Neutrophil (primary cell): ENCODE measurements around the gene NXT1.

Experiments
- H3K27ac ChIP-seq: fragments of 200-600 bp; sonication (generic); 2 replicates; pipeline ENCODE4 v1.5.1; 2016; ENCODE audit warnings: mild to moderate bottlenecking, moderate library complexity
- H3K27me3 ChIP-seq: fragments of 200-600 bp; sonication (generic); 2 replicates; pipeline ENCODE4 v1.6.0; 2016; ENCODE audit warnings: mild to moderate bottlenecking
- H3K36me3 ChIP-seq: fragments of 200-600 bp; sonication (generic); 2 replicates; pipeline ENCODE4 v1.5.1; 2017
- H3K4me1 ChIP-seq, 2 experiments: fragments of 200-600 bp in 1 of 2; sonication (generic) in 1 of 2; 1 replicate in 1 of 2; 2 replicates in 1 of 2; pipeline versions ENCODE4 v1.5.1 to v1.6.1; 2013 to 2016; ENCODE audit warnings: low read depth in 1 of 2, low read length in 1 of 2, mild to moderate bottlenecking in 1 of 2, moderate library complexity in 1 of 2; ENCODE audit not compliant: control insufficient read depth in 1 of 2, insufficient read depth in 1 of 2
- H3K4me3 ChIP-seq, 2 experiments: fragments of 200-600 bp in 1 of 2; sonication (generic) in 1 of 2; 1 replicate in 1 of 2; 2 replicates in 1 of 2; pipeline ENCODE4 v1.5.1; 2013 to 2016; ENCODE audit warnings: low read depth in 1 of 2, low read length in 1 of 2, mild to moderate bottlenecking in 1 of 2, moderate library complexity in 1 of 2
- H3K9me3 ChIP-seq: fragments of 200-600 bp; sonication (generic); 2 replicates; pipeline ENCODE4 v1.5.1; 2016
- TF ChIP-seq, protein P1 (sequence below): fragments of 200-600 bp; sonication (generic); IDR thresholded peaks from 2 replicates; pipeline ENCODE4 v1.5.1; 2016; ENCODE audit warnings: antibody characterized with exemption

The NXT1 gene

DNA sequence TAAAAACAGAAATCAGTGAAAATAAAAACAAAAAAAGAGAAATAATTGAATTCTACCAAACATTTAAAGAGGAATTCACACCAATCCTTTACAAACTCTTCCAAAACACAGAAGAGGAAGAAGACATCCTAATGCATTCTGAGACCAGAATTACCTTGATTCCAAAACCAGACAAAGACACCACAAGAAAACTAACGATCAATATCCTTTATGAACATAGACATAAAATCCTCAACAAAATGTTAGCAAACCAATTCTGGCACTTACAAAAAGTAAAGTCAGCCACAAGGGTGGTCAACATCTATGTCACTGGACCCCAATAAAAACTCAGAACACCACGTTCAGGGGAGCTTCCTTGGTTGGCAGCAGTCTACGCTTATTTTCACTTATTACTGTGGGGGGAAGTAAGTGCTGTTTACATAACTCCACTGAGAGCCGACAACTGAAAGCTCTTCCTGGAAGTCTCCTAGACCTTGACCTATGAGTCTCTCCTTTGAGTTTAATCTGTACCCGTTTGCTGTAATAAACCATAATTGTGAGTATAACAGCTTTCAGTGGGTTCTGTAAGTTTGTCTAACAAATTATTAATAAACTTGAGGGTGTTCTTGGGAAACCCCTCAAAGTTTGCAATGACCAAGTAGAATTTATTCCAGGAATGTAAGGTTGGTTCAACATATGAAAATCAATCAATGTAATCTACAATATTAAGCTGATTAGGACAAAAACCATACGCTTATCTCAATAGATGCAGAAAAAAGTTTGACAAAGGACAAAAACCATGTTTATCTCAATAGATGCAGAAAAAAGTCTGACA, 35.9 kb downstream of the NXT1 start:
- Histone ChIP-seq H3K4me1 (peaks cover 0 to 4% of the 10 kb centered on the region in 2 experiments), H3K27ac (peak overlapping the region; percentile 22), H3K36me3 (peaks cover 21% of the 10 kb centered on the region), H3K27me3 (no peaks in the 10 kb centered on the region), H3K4me3 (no peak overlapping the region), H3K9me3 (no peaks in the 10 kb centered on the region)
- TF ChIP-seq, protein P1, sequence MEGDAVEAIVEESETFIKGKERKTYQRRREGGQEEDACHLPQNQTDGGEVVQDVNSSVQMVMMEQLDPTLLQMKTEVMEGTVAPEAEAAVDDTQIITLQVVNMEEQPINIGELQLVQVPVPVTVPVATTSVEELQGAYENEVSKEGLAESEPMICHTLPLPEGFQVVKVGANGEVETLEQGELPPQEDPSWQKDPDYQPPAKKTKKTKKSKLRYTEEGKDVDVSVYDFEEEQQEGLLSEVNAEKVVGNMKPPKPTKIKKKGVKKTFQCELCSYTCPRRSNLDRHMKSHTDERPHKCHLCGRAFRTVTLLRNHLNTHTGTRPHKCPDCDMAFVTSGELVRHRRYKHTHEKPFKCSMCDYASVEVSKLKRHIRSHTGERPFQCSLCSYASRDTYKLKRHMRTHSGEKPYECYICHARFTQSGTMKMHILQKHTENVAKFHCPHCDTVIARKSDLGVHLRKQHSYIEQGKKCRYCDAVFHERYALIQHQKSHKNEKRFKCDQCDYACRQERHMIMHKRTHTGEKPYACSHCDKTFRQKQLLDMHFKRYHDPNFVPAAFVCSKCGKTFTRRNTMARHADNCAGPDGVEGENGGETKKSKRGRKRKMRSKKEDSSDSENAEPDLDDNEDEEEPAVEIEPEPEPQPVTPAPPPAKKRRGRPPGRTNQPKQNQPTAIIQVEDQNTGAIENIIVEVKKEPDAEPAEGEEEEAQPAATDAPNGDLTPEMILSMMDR: no peak

DNA sequence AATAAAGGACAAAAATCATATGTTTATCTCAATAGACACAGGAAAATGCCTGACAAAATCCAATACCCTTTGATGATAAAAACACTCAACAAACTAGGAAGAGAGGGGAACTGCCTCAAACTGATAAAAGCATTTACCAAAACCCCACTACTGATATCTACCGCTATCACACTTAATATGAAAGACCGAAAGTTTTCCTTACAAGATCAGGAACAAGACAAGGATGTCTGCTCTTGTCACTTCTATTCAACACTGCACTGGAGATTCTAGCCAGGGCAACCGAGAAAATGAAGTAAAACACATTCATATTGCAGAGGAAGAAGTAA, 36.5 kb downstream of the NXT1 start:
- Histone ChIP-seq H3K27me3 (no peaks in the 10 kb centered on the region), H3K4me1 (peaks cover 0 to 4% of the 10 kb centered on the region in 2 experiments), H3K27ac (no peak overlapping the region), H3K4me3 (no peak overlapping the region), H3K36me3 (peaks cover 27% of the 10 kb centered on the region), H3K9me3 (no peaks in the 10 kb centered on the region)
- TF ChIP-seq, protein P1: no peak

DNA sequence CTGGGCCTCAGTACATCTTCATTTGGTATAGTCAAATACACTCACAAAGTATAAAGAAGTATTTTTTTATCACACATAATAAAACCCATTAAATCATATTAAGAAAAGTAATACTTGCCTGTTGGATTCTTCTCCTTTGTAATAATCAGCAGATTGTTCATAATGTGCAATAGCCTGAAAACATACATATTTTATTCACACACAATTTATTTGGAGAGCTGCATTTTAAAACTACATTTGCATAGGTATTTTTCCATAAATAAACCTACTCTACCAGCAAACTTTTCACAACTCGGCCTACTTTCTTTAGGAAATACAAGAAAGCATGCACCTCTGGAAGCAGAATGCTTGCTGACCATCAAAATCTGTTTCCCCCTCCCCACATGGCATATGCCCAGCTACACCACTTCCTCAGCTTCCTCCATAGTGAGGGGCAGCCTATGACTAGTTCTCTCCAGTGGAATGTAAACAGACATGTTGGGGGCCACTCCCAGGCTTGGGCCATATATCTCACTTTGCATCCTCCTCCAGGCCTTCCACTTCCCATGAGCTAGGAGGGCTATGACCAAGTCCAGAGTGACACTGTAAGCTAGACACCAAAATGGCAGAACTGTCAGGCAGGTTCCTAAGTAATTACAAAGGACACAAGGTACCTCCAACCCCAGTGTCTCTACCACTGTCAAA, 39.6 kb downstream of the NXT1 start:
- Histone ChIP-seq H3K4me1 (peaks cover 0 to 4% of the 10 kb centered on the region in 2 experiments), H3K27ac (no peak overlapping the region), H3K27me3 (no peaks in the 10 kb centered on the region), H3K9me3 (no peaks in the 10 kb centered on the region), H3K4me3 (no peak overlapping the region), H3K36me3 (peaks cover 48% of the 10 kb centered on the region)
- TF ChIP-seq, protein P1: no peak

DNA sequence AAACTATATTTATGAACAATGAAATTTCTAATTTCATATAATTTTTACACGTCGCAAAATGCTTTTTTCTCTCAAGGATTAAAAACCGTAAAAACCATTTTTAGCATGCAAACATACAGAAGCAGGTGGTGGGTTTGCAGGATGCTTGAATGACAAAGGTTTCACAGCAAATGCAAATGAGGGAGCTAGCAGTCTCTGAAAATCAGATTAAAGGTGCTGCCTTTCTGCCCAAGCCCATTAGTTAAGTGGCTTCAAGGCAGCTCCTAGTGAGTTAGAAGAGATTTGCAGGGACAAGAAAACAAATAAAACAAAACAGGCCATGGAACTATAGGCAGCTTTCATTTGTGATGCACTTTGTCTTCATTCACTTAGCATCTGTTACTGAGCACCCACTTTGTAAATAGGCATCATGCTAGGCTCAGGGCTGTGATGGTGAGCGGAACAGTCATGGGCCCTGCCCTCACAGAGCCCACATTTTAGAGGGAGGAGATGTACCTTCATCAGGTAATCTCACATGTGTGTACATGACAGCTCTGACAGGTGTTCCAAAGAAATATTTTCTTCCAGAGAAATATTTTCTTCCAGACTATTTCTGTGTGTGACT, 41.2 kb downstream of the NXT1 start:
- Histone ChIP-seq H3K4me1 (no peaks in the 10 kb centered on the region), H3K27me3 (no peaks in the 10 kb centered on the region), H3K36me3 (peaks cover 49% of the 10 kb centered on the region), H3K4me3 (no peak overlapping the region), H3K9me3 (no peaks in the 10 kb centered on the region), H3K27ac (no peak overlapping the region)
- TF ChIP-seq, protein P1: no peak

DNA sequence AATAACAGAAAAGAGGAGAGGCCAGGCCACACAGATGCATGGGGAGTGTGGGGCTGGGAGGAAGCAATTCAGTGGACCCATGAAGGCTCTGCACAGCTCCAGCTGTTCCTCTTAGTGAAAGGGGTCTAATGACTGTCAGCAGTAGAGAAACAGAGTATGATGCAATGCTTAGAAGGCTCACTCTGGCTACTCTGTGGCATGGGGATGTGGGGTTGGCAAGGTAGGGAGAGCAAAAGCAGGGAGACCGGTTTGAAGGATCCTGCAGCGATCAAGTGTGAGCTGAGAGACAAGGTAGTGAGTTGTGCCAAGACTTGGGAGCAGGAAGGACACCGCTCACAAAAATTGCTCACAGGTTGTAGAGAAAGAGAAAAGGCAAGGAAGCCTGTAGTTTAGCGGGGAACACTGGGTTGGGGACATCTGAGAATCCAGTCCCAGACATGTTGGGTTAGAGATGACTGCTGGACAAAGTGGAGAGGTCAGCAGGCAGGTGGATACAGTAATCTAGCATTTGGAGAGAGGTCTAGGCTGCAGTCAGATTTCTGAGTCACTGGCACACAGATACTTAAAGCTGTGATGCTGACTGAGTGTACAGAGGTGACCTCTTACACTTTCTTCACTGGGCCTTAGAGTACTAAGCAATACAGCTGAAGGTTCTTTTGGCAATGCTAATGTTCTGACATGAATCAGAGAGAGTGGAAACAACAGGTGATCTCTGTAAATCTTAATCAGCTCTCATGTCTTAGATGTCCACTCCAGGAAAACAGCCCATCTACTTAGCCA, 43.6 kb downstream of the NXT1 start:
- no peak overlapping the region for H3K27ac ChIP-seq
- peaks cover 9% of the 10 kb centered on the region in 2 experiments for H3K4me1 ChIP-seq
- TF ChIP-seq, protein P1: no peak
- H3K9me3 ChIP-seq: no peaks in the 10 kb centered on the region
- peaks cover 42% of the 10 kb centered on the region for H3K36me3 ChIP-seq
- no peaks in the 10 kb centered on the region for H3K27me3 ChIP-seq
- no peak overlapping the region for H3K4me3 ChIP-seq
